ENCODE measurements around the gene SNRNP70.
"Not testable (repeated sequence)": the region's sequence is repeated elsewhere in the genome, so short reads cannot be mapped to it uniquely, and the experiment has no call there.

Gene SNRNP70

DNA sequence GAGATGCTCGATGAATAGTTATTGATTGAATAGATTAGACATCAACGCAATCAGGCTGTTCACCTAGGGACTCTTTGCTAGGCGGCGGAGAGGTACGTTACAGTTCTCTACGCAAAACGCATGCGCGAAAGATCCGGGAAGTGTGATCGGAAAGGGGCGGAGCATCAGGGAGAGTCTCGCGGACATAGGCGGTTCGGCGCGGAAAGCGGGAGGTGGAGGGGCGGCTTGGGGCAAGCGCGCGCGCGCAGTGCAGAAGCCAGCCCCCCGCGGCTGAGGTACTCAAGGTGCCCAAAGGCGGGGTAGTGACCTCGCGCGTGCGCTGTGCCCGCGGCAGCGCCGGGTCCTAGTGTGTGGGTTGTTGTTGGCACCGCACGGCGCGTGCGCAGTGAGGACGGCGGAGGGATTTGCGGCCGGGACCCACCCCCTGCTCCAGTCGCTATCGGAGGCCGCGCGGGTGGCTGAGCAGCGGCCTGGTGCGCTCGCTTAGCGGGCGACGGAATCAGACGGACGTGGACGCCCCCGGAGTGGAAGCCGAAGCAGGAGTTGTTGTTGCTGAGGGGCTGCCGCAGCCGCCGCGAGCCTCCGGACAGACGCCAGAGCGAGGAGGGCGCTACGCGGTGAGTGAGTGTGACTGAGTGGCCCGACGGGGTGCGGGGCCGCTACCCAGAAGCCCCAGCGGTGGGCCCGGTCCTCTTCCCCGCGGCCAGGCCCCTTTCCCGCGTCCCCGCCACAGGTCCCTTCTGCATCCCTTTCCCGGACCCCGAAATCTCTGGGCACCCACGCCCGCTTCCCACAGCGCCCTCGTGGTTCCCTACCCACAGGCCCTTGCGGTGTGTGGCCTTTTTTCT, at the start of gene SNRNP70:
Gene SNRNP70, plus strand, starts transcription at position 432 of the 848 bp plus-strand sequence. CDS start 964 bp downstream, outside the sequence.
- DNase-seq, result peak; percentile 98
- in situ Hi-C loops (cut with HindIII; ENCODE audit: low pct_ligation_motif_present, low pct_unique_long_range_greater_than_20kb, low sequenced_read_pairs), result no loop called here

- DNase-seq, result peak; percentile 19
- in situ Hi-C loops (cut with HindIII; ENCODE audit: low pct_ligation_motif_present, low pct_unique_long_range_greater_than_20kb, low sequenced_read_pairs), result not testable (repeated sequence)
Measured at GRCh38 chr19:49036815-49037214, 48.4 kb upstream of the SNRNP70 start, which contains the start of gene CGB1. Gene CGB1, minus strand, starts transcription at chr19:49036895. Its CDS starts 184 bp downstream, at chr19:49036711.

GRCh38 chr19:49038111-49038510, 47.1 kb upstream of the SNRNP70 start:
- in situ Hi-C loops (cut with HindIII; ENCODE audit: low pct_ligation_motif_present, low pct_unique_long_range_greater_than_20kb, low sequenced_read_pairs); DNase-seq: not testable (repeated sequence)

- DNase-seq, result peak; percentile 77
- in situ Hi-C loops (cut with HindIII; ENCODE audit: low pct_ligation_motif_present, low pct_unique_long_range_greater_than_20kb, low sequenced_read_pairs), result not testable (repeated sequence)
Measured at GRCh38 chr19:49038557-49039276, 46.5 kb upstream of the SNRNP70 start.

GRCh38 chr19:49039736-49040135, 45.5 kb upstream of the SNRNP70 start:
- in situ Hi-C loops (cut with HindIII; ENCODE audit: low pct_ligation_motif_present, low pct_unique_long_range_greater_than_20kb, low sequenced_read_pairs); DNase-seq: not testable (repeated sequence)

DNA sequence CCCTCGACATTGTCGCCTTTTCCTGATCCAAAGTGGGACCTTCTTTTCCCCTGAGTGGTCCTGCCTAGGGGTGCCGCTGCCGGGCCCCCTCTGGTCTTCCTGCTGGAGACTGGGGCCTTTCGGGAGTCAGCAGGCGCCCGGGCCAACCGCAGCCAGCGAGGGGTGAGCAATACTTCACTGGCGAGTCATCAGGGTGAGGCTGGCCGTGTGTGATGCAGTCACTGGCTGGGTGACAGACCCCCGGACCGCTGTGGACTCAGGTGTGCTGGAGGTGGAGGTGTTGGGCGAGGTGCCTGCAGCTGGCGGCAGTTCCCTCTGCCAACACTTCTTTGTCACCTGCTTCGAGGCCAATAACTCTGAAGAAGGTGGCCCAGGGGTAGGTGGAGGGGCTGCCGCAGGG, 43.1 kb upstream of the SNRNP70 start:
- DNase-seq, result peak; percentile 37
- in situ Hi-C loops (cut with HindIII; ENCODE audit: low pct_ligation_motif_present, low pct_unique_long_range_greater_than_20kb, low sequenced_read_pairs), result no loop called here

DNA sequence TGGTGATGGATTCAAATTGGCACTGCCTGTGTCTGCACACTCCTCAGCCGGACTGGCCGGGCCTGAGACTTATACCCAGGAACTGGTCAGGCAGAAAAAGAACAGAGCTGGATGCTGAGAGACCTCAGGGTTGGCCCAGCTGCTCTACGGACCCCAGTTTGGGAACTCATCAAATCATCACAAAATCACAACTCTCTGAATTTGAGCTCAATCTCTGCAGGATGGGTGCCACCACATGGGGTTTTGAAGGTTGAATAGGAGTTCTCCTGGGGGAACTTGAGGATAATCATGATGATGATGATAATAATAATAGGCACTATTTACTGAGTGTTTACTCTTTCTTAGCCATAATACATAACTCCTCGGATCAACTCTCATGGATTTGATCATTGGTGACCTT, 42.6 kb upstream of the SNRNP70 start:
- in situ Hi-C loops (cut with HindIII; ENCODE audit: low pct_ligation_motif_present, low pct_unique_long_range_greater_than_20kb, low sequenced_read_pairs); DNase-seq: not testable (repeated sequence)

DNA sequence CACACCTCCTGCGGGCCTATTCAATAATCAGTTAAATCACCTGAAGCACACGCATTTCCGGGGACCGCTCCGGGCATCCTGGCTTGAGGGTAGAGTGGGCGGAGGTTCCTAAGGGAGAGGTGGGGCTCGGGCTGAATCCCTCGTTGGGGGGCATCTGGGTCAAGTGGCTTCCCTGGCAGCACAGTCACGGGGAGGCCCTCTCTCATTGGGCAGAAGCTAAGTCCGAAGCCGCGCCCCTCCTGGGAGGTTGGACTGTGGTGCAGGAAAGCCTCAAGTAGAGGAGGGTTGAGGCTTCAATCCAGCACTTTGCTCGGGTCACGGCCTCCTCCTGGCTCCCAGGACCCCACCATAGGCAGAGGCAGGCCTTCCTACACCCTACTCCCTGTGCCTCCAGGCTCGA, 41.7 kb upstream of the SNRNP70 start, which contains the start of gene CGB5:
Gene CGB5, plus strand, starts transcription at position 301 of the 400 bp plus-strand sequence. CDS start 362 bp downstream, outside the sequence.
- in situ Hi-C loops (cut with HindIII; ENCODE audit: low pct_ligation_motif_present, low pct_unique_long_range_greater_than_20kb, low sequenced_read_pairs); DNase-seq: not testable (repeated sequence)

DNA sequence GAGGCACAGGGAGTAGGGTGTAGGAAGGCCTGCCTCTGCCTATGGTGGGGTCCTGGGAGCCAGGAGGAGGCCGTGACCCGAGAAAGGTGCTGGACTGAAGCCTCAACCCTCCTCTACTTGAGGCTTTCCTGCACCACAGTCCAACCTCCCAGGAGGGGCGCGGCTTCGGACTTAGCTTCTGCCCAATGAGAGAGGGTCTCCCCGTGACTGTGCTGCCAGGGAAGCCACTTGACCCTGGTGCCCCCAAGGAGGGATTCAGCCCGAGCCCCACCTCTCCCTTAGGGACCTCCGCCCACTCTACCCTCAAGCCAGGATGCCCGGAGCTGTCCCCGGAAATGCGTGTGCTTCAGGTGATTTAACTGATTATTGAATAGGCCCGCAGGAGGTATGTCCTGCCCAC, 36.2 kb upstream of the SNRNP70 start, which contains the start of gene CGB8:
Gene CGB8, minus strand, starts transcription at position 101 of the 400 bp plus-strand sequence. CDS start 372 bp downstream, outside the sequence.
- DNase-seq; in situ Hi-C loops (cut with HindIII; ENCODE audit: low pct_ligation_motif_present, low pct_unique_long_range_greater_than_20kb, low sequenced_read_pairs): not testable (repeated sequence)

DNA sequence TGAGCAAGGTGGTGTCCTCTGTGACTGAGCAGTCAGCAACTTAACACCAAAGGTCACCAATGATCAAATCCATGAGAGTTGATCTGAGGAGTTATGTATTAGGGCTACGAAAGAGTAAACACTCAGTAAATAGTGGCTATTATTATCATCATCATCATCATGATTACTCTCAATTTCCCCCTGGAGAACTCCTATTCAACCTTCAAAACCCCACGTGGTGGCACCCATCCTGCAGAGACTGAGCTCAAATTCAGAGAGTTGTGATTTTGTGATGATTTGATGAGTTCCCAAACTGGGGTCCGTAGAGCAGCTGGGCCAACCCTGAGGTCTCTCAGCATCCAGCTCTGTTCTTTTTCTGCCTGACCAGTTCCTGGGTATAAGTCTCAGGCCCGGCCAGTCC, 35.4 kb upstream of the SNRNP70 start:
- in situ Hi-C loops (cut with HindIII; ENCODE audit: low pct_ligation_motif_present, low pct_unique_long_range_greater_than_20kb, low sequenced_read_pairs); DNase-seq: not testable (repeated sequence)

GRCh38 chr19:49050376-49051033, 34.7 kb upstream of the SNRNP70 start:
- peak; percentile 52 for DNase-seq
- in situ Hi-C loops (cut with HindIII; ENCODE audit: low pct_ligation_motif_present, low pct_unique_long_range_greater_than_20kb, low sequenced_read_pairs), result not testable (repeated sequence)

DNA sequence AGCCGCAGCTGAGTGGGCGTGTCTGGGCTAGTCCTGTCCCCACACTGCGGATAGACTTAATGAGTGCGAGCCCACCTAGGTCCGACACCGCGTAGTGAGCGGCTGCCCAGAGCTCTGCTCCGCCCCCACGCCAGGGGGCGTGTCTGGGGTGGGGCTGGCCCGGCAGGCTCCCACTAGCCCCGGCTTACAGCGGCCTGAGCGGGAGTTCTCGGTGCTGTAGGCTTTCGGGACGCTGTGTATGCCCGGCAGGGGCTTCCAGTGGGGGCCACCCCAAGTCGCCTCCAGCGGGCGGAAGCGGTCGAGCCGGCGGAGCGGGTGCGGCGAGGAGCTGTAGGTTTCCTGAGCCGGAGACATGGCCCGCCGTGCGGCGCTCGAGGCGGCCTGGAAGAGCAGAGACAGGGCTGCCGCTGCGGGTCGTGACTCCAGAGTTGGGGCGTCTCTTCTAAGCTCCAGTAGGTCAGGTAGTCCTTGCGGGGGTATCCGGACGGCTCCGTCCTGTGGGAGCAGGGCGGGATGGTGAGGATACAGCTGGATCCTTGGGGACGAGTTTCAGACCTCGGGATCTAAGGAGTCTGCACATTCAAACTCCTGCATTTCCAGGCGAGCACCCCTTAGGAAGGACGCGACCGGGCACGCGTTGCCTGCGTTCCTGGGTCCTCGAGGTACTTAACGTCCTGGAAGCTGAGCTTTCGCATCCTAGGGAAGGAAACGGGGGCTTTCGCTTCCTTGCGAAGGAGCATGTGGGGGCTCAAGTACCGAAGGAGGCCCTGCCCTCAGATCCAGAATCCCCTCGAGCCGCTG, 28.9 kb upstream of the SNRNP70 start:
- peak; percentile 57 for DNase-seq
- in situ Hi-C loops (cut with HindIII; ENCODE audit: low pct_ligation_motif_present, low pct_unique_long_range_greater_than_20kb, low sequenced_read_pairs), result no loop called here

GRCh38 chr19:49056902-49057596, 28.2 kb upstream of the SNRNP70 start:
- in situ Hi-C loops (cut with HindIII; ENCODE audit: low pct_ligation_motif_present, low pct_unique_long_range_greater_than_20kb, low sequenced_read_pairs), result not testable (repeated sequence)

DNA sequence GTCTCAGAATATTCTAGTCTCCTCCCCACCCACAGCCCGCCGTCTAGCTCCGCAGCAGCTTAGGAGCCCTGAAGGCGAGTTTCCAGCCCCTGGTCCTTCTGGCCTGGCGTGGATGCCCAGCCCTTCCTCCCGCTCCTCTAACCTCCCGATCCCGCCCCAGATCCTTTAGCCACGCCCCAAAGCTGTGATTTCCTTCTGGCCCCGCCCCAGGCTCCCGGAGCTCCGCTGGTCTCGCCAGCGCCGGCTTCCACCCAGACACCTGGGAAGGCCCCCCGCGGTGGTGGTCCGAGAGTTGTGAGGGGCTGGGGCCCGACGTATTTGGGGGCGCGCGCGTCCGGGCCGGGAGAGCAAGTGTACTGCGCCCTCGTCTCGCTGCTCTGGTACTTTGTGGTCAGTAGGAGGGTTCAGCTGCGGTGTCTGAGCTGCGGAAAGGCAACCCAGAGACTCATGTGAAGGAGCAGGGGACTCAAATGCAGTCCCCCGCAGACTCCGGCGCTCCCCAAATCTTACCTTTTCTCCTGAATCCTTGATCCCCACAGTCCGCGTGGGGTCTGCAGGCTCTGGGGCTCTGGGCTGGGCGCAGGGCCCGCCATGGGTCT, 27.5 kb upstream of the SNRNP70 start, which contains the start of gene CGB7:
Gene CGB7, minus strand, starts transcription at position 114 of the 599 bp plus-strand sequence. CDS start 2,374 bp downstream, outside the sequence.
- DNase-seq, result peak; percentile 80
- in situ Hi-C loops (cut with HindIII; ENCODE audit: low pct_ligation_motif_present, low pct_unique_long_range_greater_than_20kb, low sequenced_read_pairs), result no loop called here

More at GRCh38 chr19:49056902-49057596, 28.2 kb upstream of the SNRNP70 start:
- not testable (repeated sequence) for DNase-seq

GRCh38 chr19:49058562-49058961, 26.7 kb upstream of the SNRNP70 start:
- in situ Hi-C loops (cut with HindIII; ENCODE audit: low pct_ligation_motif_present, low pct_unique_long_range_greater_than_20kb, low sequenced_read_pairs), result no loop called here
- no peak for DNase-seq

GRCh38 chr19:49059053-49059452, 26.2 kb upstream of the SNRNP70 start:
- in situ Hi-C loops (cut with HindIII; ENCODE audit: low pct_ligation_motif_present, low pct_unique_long_range_greater_than_20kb, low sequenced_read_pairs), result no loop called here

GRCh38 chr19:49061000-49061399, 24.3 kb upstream of the SNRNP70 start:
- no peak for DNase-seq
- in situ Hi-C loops (cut with HindIII; ENCODE audit: low pct_ligation_motif_present, low pct_unique_long_range_greater_than_20kb, low sequenced_read_pairs), result no loop called here

More at GRCh38 chr19:49059053-49059452, 26.2 kb upstream of the SNRNP70 start:
- DNase-seq, result no peak
